HG03457 (cell line): ENCODE data around the gene PHLDA2.
"Not testable (repeated sequence)": the region's sequence is repeated elsewhere in the genome, so short reads cannot be mapped to it uniquely, and the experiment has no call there.

Experiments
- ATAC-seq: cut with Tn5 transposase; IDR thresholded peaks from one replicate; pipeline ENCODE4 v1.9.1; 2021; ENCODE audit warnings: moderate number of reproducible peaks; ENCODE audit not compliant: unreplicated experiment

PHLDA2 gene

GRCh38 chr11:2945757-2946287, 16.6 kb upstream of the PHLDA2 start:
- ATAC-seq = no peak

- no peak for ATAC-seq
Measured at GRCh38 chr11:2945031-2945756, 16.0 kb upstream of the PHLDA2 start.

- ATAC-seq = no peak
Measured at GRCh38 chr11:2944530-2944929, 15.3 kb upstream of the PHLDA2 start.

GRCh38 chr11:2943711-2944118, 14.5 kb upstream of the PHLDA2 start:
- no peak for ATAC-seq

GRCh38 chr11:2942872-2943710, 13.9 kb upstream of the PHLDA2 start:
- ATAC-seq = no peak

- no peak for ATAC-seq
Measured at GRCh38 chr11:2942447-2942846, 13.2 kb upstream of the PHLDA2 start.

GRCh38 chr11:2940921-2941821, 12.0 kb upstream of the PHLDA2 start:
- ATAC-seq = no peak

- ATAC-seq = no peak
Measured at GRCh38 chr11:2940147-2940920, 11.1 kb upstream of the PHLDA2 start.

GRCh38 chr11:2938458-2939418, 9.5 kb upstream of the PHLDA2 start:
- ATAC-seq = not testable (repeated sequence)

- ATAC-seq = not testable (repeated sequence)
Measured at GRCh38 chr11:2937641-2938457, 8.6 kb upstream of the PHLDA2 start.

GRCh38 chr11:2934611-2935239, 5.5 kb upstream of the PHLDA2 start:
- no peak for ATAC-seq

- no peak for ATAC-seq
Measured at GRCh38 chr11:2934021-2934550, 4.9 kb upstream of the PHLDA2 start.

- ATAC-seq = no peak
Measured at GRCh38 chr11:2933375-2934020, 4.3 kb upstream of the PHLDA2 start.

- no peak for ATAC-seq
Measured at GRCh38 chr11:2932850-2933251, 3.6 kb upstream of the PHLDA2 start.

- ATAC-seq = no peak
Measured at GRCh38 chr11:2931771-2932738, 2.8 kb upstream of the PHLDA2 start.

GRCh38 chr11:2931420-2931746, 2.2 kb upstream of the PHLDA2 start:
- no peak for ATAC-seq
